GM23338 (cell line): ENCODE data around the gene PIK3CB. TPM values are rescaled to one million over a fixed set of nuclear protein-coding genes. Genes with fewer than 3 reads are reported as not detected.
A peak's percentile ranks its signal among the peaks of the same experiment; 100 is the strongest.

Experiments
- ATAC-seq: fragments of 200-7000 bp; cut with Tn5 transposase; 3 replicates; pipeline ENCODE4 v1.9.1; 2020
- DNase-seq: peaks from one replicate; pipeline ENCODE4 v3.0.0-alpha.2; 2015; ENCODE audit warnings: low spot score
- H2AFZ ChIP-seq: fragments of 200-600 bp; sonication (generic); 2 replicates; pipeline ENCODE4 v1.8.0; 2016; ENCODE audit warnings: antibody characterized with exemption, mild to moderate bottlenecking, moderate library complexity
- H3F3A ChIP-seq: fragments of 200-600 bp; sonication (generic); replicated peaks from 2 replicates; pipeline ENCODE4 v1.8.0; 2017; ENCODE audit warnings: antibody characterized with exemption, mixed run types, low read depth
- H3K27ac ChIP-seq: fragments of 200-600 bp; sonication (generic); 2 replicates; pipeline ENCODE4 v1.6.1; 2016; ENCODE audit warnings: low read depth
- H3K27me3 ChIP-seq: fragments of 200-600 bp; sonication (generic); 2 replicates; pipeline ENCODE4 v1.8.0; 2016; ENCODE audit warnings: mild to moderate bottlenecking, mixed run types, moderate library complexity; ENCODE audit not compliant: insufficient read depth
- H3K36me3 ChIP-seq: fragments of 200-600 bp; sonication (generic); 2 replicates; pipeline ENCODE4 v1.8.0; 2016; ENCODE audit warnings: mild to moderate bottlenecking; ENCODE audit not compliant: insufficient read depth
- H3K4me1 ChIP-seq: fragments of 200-600 bp; sonication (generic); 2 replicates; pipeline ENCODE4 v1.8.0; 2016; ENCODE audit warnings: mild to moderate bottlenecking, moderate library complexity; ENCODE audit not compliant: insufficient read depth
- H3K4me2 ChIP-seq: fragments of 200-600 bp; sonication (generic); 2 replicates; pipeline ENCODE4 v1.7.1; 2017; ENCODE audit warnings: mixed run types
- H3K4me3 ChIP-seq: fragments of 200-600 bp; sonication (generic); 2 replicates; pipeline ENCODE4 v1.6.1; 2016; ENCODE audit warnings: mixed run types
- H3K79me2 ChIP-seq: fragments of 200-600 bp; sonication (generic); replicated peaks from 2 replicates; pipeline ENCODE4 v1.8.0; 2017; ENCODE audit warnings: mild to moderate bottlenecking; ENCODE audit not compliant: insufficient read depth
- H3K9me2 ChIP-seq: fragments of 200-600 bp; sonication (generic); 2 replicates; pipeline ENCODE4 v1.8.0; 2017; ENCODE audit not compliant: insufficient read depth
- H4K20me1 ChIP-seq: fragments of 200-600 bp; sonication (generic); replicated peaks from 2 replicates; pipeline ENCODE4 v1.8.0; 2017; ENCODE audit warnings: mild to moderate bottlenecking; ENCODE audit not compliant: insufficient read depth
- H3K27ac Mint-ChIP-seq: 2 replicates; pipeline ENCODE4 v1.8.0; 2020; ENCODE audit warnings: inconsistent platforms, mild to moderate bottlenecking, moderate library complexity, mixed read lengths
- H3K27me3 Mint-ChIP-seq: 3 replicates; pipeline ENCODE4 v1.8.0; 2022; ENCODE audit warnings: low read depth, mild to moderate bottlenecking, moderate library complexity, mixed read lengths, inconsistent platforms; ENCODE audit not compliant: insufficient read depth, poor library complexity
- H3K36me3 Mint-ChIP-seq: 3 replicates; pipeline ENCODE4 v1.8.0; 2021; ENCODE audit warnings: low read depth, mild to moderate bottlenecking, inconsistent platforms, moderate library complexity, mixed read lengths
- H3K4me1 Mint-ChIP-seq: 3 replicates; pipeline ENCODE4 v1.8.0; 2020; ENCODE audit warnings: mild to moderate bottlenecking, inconsistent platforms, mixed read lengths
- H3K4me3 Mint-ChIP-seq: 3 replicates; pipeline ENCODE4 v1.8.0; 2021; ENCODE audit warnings: moderate library complexity, mild to moderate bottlenecking, inconsistent platforms, mixed read lengths
- H3K9me3 Mint-ChIP-seq: 3 replicates; pipeline ENCODE4 v1.8.0; 2020; ENCODE audit warnings: moderate library complexity, mild to moderate bottlenecking, inconsistent platforms, mixed read lengths
- CTCF ChIP-seq, 2 experiments: fragments of 200-600 bp in 1 of 2; sonication (generic) in 1 of 2; conservative IDR thresholded peaks; 2 replicates each; pipeline versions ENCODE4 v1.5.1 to v1.6.1; 2016 to 2017; ENCODE audit warnings: antibody characterized with exemption in 2 of 2, low read depth in 2 of 2, mild to moderate bottlenecking in 2 of 2, moderate library complexity in 1 of 2
- EZH2 ChIP-seq: fragments of 200-600 bp; sonication (generic); IDR thresholded peaks from one replicate; pipeline ENCODE4 v1.8.0; 2017; ENCODE audit warnings: antibody characterized with exemption, mild to moderate bottlenecking, low read depth; ENCODE audit not compliant: unreplicated experiment
- NANOG ChIP-seq: IDR thresholded peaks from 2 replicates; pipeline ENCODE4 v1.6.1; 2016; ENCODE audit warnings: antibody characterized with exemption, borderline replicate concordance
- POLR2AphosphoS5 ChIP-seq: IDR thresholded peaks from 2 replicates; pipeline ENCODE4 v1.6.1; 2016; ENCODE audit warnings: antibody characterized with exemption, low read depth
- STAT1 ChIP-seq: IDR thresholded peaks from one replicate; pipeline ENCODE4 v1.6.1; 2016; ENCODE audit warnings: antibody characterized with exemption; ENCODE audit not compliant: unreplicated experiment
- ZNF114 ChIP-seq: fragments of 250-450 bp; sonication (Bioruptor Pico); IDR thresholded peaks from 2 replicates; pipeline ENCODE4 v1.5.0; 2020; ENCODE audit warnings: mild to moderate bottlenecking, moderate library complexity
- ZNF462 ChIP-seq: fragments of 250-450 bp; sonication (Bioruptor Pico); IDR thresholded peaks from 2 replicates; pipeline ENCODE4 v1.5.0; 2020; ENCODE audit warnings: mild to moderate bottlenecking, moderate library complexity
- polyA plus RNA-seq: library from polyadenylated mRNA; unstranded; fragments of >200 nt; fragmentation: Nextera tagmentation; extraction: Ambion mirVana; gene quantifications from 2 replicates; pipeline ENCODE4 v1.2.1, GENCODE V29; 2016
- total RNA-seq: library from RNA; depleted of rRNA; stranded (reverse); fragments of >200 nt; shearing (Covaris generic); gene quantifications from 2 replicates; pipeline ENCODE4 v1.2.3, GENCODE V29; 2014

Gene PIK3CB
- total and polyA plus RNA-seq, 2 experiments from 2014 or later = 13.3 to 32.4 TPM

DNA sequence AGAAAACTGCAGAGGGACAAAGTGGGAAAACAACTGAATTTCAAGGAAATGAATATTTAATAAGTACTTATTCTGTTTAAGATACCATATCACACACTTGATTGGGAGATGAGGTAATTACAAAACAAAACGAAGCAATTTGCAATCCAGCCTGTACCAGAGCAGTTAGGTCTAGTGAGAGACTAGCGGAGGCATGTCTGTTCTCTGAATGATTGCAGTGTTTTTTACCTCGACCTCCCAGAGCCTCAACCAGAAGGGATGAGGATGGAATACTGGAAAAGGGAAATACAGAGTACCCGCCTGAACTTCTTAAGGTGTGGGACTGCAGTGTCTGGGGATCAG, 59.5 kb downstream of the PIK3CB start:
- peaks cover 18% of the 10 kb centered on the region for H3K36me3 Mint-ChIP-seq
- H3F3A ChIP-seq = no peaks in the 10 kb centered on the region
- H3K4me3 ChIP-seq = no peak overlapping the region
- H3K4me2 ChIP-seq = no peak overlapping the region
- H3K4me1 Mint-ChIP-seq = peaks cover 7% of the 10 kb centered on the region; the same call in 1 of the 3 replicates
- H3K4me1 ChIP-seq = no peaks in the 10 kb centered on the region
- ATAC-seq (no peak), DNase-seq (no peak)
- peaks cover 6% of the 10 kb centered on the region for H4K20me1 ChIP-seq
- no peak for TF ChIP-seq CTCF (conservative IDR thresholded peaks at IDR 0.05; ENCODE audit: low read depth in 2 of 2)
- no peak for TF ChIP-seq EZH2
- no peak for TF ChIP-seq POLR2AphosphoS5
- TF ChIP-seq ZNF462 (CRISPR knock-in tag) = no peak
- TF ChIP-seq ZNF114 (CRISPR knock-in tag) = no peak
- no peak for TF ChIP-seq NANOG
- no peak for TF ChIP-seq STAT1
- peaks cover 5% of the 10 kb centered on the region; the same call in 1 of the 2 replicates for H3K9me2 ChIP-seq
- H3K79me2 ChIP-seq = peaks cover 19% of the 10 kb centered on the region; the same call in 1 of the 2 replicates
- peak overlapping the region; percentile 83 for H3K27ac Mint-ChIP-seq
- no peaks in the 10 kb centered on the region for H3K27me3 Mint-ChIP-seq
- H3K4me3 Mint-ChIP-seq = no peak overlapping the region
- H3K36me3 ChIP-seq = no peaks in the 10 kb centered on the region
- H3K27me3 ChIP-seq = no peaks in the 10 kb centered on the region
- H2AFZ ChIP-seq = no peak overlapping the region
- H3K9me3 Mint-ChIP-seq = peaks cover under 1% of the 10 kb centered on the region; the same call in 2 of the 3 replicates
- H3K27ac ChIP-seq = peak overlapping the region; percentile 64
